K562 (cell line): ENCODE measurements around the gene PIK3C2A.

Experiments used
- BCL6 ChIP-seq: fragments of 250-450 bp; sonication (Bioruptor Pico); IDR thresholded peaks from 2 replicates; pipeline ENCODE4 v1.4.0; 2020
- CHAMP1 ChIP-seq: fragments of 450-650 bp; IDR thresholded peaks from 2 replicates; pipeline ENCODE4 v1.6.1; 2016; ENCODE audit warnings: mild to moderate bottlenecking
- HDGF ChIP-seq: fragments of 450-650 bp; IDR thresholded peaks from 2 replicates; pipeline ENCODE4 v1.6.1; 2016
- PHF8 ChIP-seq: fragments of 200-600 bp; sonication (generic); IDR thresholded peaks from 2 replicates; pipeline ENCODE4 v1.6.1; 2012; ENCODE audit warnings: mixed run types, mild to moderate bottlenecking, inconsistent platforms, low read length, moderate library complexity, borderline replicate concordance
- SETDB1 ChIP-seq: IDR thresholded peaks from one replicate; pipeline ENCODE4 v1.6.1; 2012; ENCODE audit warnings: low read length, control low read depth, inconsistent platforms
- SRF ChIP-seq, 2 experiments: fragments of 250-450, 450-650 bp in 1 of 2; sonication (Bioruptor Pico) in 1 of 2; sonication (generic) in 1 of 2; formaldehyde crosslinking; IDR thresholded peaks; 2 replicates each; pipeline versions ENCODE4 v1.5.0 to v1.5.1; 2020 to 2022; ENCODE audit warnings: mild to moderate bottlenecking in 1 of 2, missing genetic modification reagents in 1 of 2
- TAF1 ChIP-seq: IDR thresholded peaks from 2 replicates; pipeline ENCODE4 v1.6.1; 2011; ENCODE audit warnings: mild to moderate bottlenecking, low read length, moderate library complexity; ENCODE audit not compliant: insufficient read depth, control insufficient read depth, severe bottlenecking; ENCODE audit errors: extremely low read depth
- ZNF280A ChIP-seq: fragments of 450-650 bp; IDR thresholded peaks from 2 replicates; pipeline ENCODE4 v1.6.1; 2018; ENCODE audit warnings: mild to moderate bottlenecking, low read depth; ENCODE audit not compliant: partially characterized antibody
- TF ChIP-seq, protein P1 (sequence below): fragments of 450-650 bp; formaldehyde crosslinking; IDR thresholded peaks from 2 replicates; pipeline ENCODE4 v1.4.0; 2020; ENCODE audit warnings: mild to moderate bottlenecking
- TF ChIP-seq, protein P2 (sequence below): fragments of 150-350 bp; conservative IDR thresholded peaks from 2 replicates; pipeline ENCODE4 v1.6.1; 2014; ENCODE audit warnings: low read length
- TF ChIP-seq, protein P3 (sequence below), 3 experiments: IDR thresholded peaks in 2 of 3; conservative IDR thresholded peaks in 1 of 3; 2 replicates each; pipeline ENCODE4 v1.5.1; 2011 to 2012; ENCODE audit warnings: low read length in 3 of 3, mild to moderate bottlenecking in 3 of 3, control low read depth in 2 of 3, improper control_type of control experiment in 1 of 3, inconsistent platforms in 1 of 3, low read depth in 1 of 3, mixed read lengths in 1 of 3, moderate library complexity in 1 of 3; ENCODE audit not compliant: insufficient read depth in 2 of 3
- TF ChIP-seq, protein P4 (sequence below): fragments of 450-650 bp; IDR thresholded peaks from 2 replicates; pipeline ENCODE4 v1.6.1; 2014; ENCODE audit warnings: low read depth, mild to moderate bottlenecking, moderate library complexity, borderline replicate concordance

DNA sequence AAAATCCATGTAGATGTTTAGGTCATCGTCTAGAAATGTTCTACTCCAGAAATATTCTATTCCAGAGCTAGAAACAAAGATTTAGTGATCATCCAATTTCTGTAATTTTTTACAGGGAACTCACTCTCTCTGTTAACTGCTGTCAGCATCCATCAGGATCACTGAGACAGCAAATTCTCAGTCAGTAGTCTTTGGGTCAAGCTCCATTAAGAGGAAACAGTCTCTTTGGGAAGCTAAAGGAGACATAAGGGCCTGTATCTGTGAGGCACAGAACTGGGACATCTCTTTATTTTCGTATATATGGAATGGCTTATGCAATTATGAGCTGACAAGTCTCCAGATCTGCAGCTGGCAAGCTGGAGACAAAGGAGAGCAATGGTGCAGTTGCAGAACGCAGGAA, 48.3 kb downstream of the PIK3C2A start:
- TF ChIP-seq, protein P1, sequence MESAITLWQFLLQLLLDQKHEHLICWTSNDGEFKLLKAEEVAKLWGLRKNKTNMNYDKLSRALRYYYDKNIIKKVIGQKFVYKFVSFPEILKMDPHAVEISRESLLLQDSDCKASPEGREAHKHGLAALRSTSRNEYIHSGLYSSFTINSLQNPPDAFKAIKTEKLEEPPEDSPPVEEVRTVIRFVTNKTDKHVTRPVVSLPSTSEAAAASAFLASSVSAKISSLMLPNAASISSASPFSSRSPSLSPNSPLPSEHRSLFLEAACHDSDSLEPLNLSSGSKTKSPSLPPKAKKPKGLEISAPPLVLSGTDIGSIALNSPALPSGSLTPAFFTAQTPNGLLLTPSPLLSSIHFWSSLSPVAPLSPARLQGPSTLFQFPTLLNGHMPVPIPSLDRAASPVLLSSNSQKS (CRISPR knock-in tag), result no peak
- no peak for TF ChIP-seq SETDB1
- TF ChIP-seq, protein P2, sequence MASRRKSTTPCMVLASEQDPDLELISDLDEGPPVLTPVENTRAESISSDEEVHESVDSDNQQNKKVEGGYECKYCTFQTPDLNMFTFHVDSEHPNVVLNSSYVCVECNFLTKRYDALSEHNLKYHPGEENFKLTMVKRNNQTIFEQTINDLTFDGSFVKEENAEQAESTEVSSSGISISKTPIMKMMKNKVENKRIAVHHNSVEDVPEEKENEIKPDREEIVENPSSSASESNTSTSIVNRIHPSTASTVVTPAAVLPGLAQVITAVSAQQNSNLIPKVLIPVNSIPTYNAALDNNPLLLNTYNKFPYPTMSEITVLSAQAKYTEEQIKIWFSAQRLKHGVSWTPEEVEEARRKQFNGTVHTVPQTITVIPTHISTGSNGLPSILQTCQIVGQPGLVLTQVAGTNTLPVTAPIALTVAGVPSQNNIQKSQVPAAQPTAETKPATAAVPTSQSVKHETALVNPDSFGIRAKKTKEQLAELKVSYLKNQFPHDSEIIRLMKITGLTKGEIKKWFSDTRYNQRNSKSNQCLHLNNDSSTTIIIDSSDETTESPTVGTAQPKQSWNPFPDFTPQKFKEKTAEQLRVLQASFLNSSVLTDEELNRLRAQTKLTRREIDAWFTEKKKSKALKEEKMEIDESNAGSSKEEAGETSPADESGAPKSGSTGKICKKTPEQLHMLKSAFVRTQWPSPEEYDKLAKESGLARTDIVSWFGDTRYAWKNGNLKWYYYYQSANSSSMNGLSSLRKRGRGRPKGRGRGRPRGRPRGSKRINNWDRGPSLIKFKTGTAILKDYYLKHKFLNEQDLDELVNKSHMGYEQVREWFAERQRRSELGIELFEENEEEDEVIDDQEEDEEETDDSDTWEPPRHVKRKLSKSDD, result no peak
- no peak for TF ChIP-seq TAF1
- TF ChIP-seq HDGF, result no peak
- TF ChIP-seq BCL6 (CRISPR knock-in tag), result no peak
- TF ChIP-seq, protein P3, sequence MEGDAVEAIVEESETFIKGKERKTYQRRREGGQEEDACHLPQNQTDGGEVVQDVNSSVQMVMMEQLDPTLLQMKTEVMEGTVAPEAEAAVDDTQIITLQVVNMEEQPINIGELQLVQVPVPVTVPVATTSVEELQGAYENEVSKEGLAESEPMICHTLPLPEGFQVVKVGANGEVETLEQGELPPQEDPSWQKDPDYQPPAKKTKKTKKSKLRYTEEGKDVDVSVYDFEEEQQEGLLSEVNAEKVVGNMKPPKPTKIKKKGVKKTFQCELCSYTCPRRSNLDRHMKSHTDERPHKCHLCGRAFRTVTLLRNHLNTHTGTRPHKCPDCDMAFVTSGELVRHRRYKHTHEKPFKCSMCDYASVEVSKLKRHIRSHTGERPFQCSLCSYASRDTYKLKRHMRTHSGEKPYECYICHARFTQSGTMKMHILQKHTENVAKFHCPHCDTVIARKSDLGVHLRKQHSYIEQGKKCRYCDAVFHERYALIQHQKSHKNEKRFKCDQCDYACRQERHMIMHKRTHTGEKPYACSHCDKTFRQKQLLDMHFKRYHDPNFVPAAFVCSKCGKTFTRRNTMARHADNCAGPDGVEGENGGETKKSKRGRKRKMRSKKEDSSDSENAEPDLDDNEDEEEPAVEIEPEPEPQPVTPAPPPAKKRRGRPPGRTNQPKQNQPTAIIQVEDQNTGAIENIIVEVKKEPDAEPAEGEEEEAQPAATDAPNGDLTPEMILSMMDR (IDR thresholded peaks at IDR 0.05 in 2 of 3, conservative IDR thresholded peaks at IDR 0.05 in 1 of 3; ENCODE audit: insufficient read depth in 2 of 3, low read depth in 1 of 3, low read length in 3 of 3), result no peak
- TF ChIP-seq, protein P4, sequence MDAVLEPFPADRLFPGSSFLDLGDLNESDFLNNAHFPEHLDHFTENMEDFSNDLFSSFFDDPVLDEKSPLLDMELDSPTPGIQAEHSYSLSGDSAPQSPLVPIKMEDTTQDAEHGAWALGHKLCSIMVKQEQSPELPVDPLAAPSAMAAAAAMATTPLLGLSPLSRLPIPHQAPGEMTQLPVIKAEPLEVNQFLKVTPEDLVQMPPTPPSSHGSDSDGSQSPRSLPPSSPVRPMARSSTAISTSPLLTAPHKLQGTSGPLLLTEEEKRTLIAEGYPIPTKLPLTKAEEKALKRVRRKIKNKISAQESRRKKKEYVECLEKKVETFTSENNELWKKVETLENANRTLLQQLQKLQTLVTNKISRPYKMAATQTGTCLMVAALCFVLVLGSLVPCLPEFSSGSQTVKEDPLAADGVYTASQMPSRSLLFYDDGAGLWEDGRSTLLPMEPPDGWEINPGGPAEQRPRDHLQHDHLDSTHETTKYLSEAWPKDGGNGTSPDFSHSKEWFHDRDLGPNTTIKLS, result no peak
- no peak for TF ChIP-seq SRF (CRISPR knock-in tag; IDR thresholded peaks at IDR 0.05)
- TF ChIP-seq CHAMP1, result no peak
- TF ChIP-seq PHF8, result no peak
- TF ChIP-seq ZNF280A, result no peak
